D721Med (cell line): ENCODE measurements around the gene SAG.
A peak's percentile ranks its signal among the peaks of the same experiment; 100 is the strongest.

Experiments
- DNase-seq: peaks from one replicate; pipeline ENCODE4 v3.0.0; 2011; ENCODE audit warnings: low spot score; ENCODE audit not compliant: insufficient read length
- FAIRE-seq: peaks from 2 replicates; lab custom pipeline; 2011; peaks lifted over from hg19 to GRCh38; lab: Jason Lieb, UNC
- CTCF ChIP-seq: IDR thresholded peaks from 2 replicates; pipeline ENCODE4 v1.5.1; 2012; ENCODE audit warnings: mild to moderate bottlenecking, control low read depth; ENCODE audit not compliant: insufficient read depth; ENCODE audit errors: missing control alignments

SAG gene

GRCh38 chr2:233264667-233265066 lies 42.9 kb upstream of the SAG start:
- no peak for DNase-seq
- peak; percentile 11 for FAIRE-seq
- no peak for TF ChIP-seq CTCF

- peak; percentile 87 for FAIRE-seq
- TF ChIP-seq CTCF, result no peak
- no peak for DNase-seq
Observed at GRCh38 chr2:233265899-233266431, 41.7 kb upstream of the SAG start.

- FAIRE-seq, result peak; percentile 38
- DNase-seq, result no peak
- TF ChIP-seq CTCF, result no peak
Observed at GRCh38 chr2:233266481-233266880, 41.1 kb upstream of the SAG start.

GRCh38 chr2:233267516-233268245 lies 39.9 kb upstream of the SAG start:
- TF ChIP-seq CTCF, result no peak
- no peak for FAIRE-seq
- no peak for DNase-seq

GRCh38 chr2:233270366-233270765 lies 37.2 kb upstream of the SAG start:
- FAIRE-seq, result no peak
- no peak for TF ChIP-seq CTCF
- no peak for DNase-seq

- FAIRE-seq (no peak), DNase-seq (no peak)
- TF ChIP-seq CTCF, result no peak
Observed at GRCh38 chr2:233270951-233271350, 36.7 kb upstream of the SAG start.

- DNase-seq (no peak), FAIRE-seq (no peak)
- TF ChIP-seq CTCF, result no peak
Observed at GRCh38 chr2:233271693-233272092, 35.9 kb upstream of the SAG start.
